22Rv1 (cell line): ENCODE measurements around the gene NTN1.

ENCODE experiments used
- H3K27ac ChIP-seq: fragments of 450-650 bp; 2 replicates; pipeline ENCODE4 v1.5.1; 2017
- ZFX ChIP-seq: fragments of 450-650 bp; IDR thresholded peaks from 2 replicates; pipeline ENCODE4 v1.6.1; 2017; ENCODE audit warnings: antibody characterized with exemption, borderline replicate concordance
- TF ChIP-seq, protein P1 (sequence below): fragments of 450-650 bp; IDR thresholded peaks from 2 replicates; pipeline ENCODE4 v1.5.1; 2017; ENCODE audit warnings: mild to moderate bottlenecking

The NTN1 gene

DNA sequence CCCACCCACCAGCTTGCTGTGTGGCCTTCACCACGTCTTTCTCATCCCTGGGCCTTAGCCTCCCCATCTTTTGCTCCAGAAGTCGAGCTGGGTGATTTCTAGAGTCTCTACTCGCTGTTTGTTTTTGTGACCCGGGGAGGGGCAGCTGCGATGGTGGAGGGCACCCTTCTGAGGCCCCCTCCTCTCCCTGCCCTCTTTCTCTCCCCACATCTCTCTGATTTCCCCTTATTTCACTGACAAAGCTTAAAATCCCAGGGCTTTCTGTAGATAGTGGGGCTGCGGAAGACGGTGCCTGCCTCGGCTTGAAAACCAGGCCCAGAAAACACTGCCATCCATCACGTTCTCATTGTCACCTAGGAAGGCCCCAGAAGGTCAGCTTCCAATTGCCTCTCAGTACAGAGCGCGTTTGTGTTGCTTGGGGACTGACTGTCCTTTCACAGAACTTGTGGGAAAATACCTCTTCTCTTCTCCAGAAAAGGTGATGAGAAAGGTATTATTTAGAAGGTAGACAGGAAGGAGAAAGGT is 95.1 kb downstream of the NTN1 start:
- H3K27ac ChIP-seq: no peak overlapping the region
- TF ChIP-seq, protein P1, sequence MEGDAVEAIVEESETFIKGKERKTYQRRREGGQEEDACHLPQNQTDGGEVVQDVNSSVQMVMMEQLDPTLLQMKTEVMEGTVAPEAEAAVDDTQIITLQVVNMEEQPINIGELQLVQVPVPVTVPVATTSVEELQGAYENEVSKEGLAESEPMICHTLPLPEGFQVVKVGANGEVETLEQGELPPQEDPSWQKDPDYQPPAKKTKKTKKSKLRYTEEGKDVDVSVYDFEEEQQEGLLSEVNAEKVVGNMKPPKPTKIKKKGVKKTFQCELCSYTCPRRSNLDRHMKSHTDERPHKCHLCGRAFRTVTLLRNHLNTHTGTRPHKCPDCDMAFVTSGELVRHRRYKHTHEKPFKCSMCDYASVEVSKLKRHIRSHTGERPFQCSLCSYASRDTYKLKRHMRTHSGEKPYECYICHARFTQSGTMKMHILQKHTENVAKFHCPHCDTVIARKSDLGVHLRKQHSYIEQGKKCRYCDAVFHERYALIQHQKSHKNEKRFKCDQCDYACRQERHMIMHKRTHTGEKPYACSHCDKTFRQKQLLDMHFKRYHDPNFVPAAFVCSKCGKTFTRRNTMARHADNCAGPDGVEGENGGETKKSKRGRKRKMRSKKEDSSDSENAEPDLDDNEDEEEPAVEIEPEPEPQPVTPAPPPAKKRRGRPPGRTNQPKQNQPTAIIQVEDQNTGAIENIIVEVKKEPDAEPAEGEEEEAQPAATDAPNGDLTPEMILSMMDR: no peak
- TF ChIP-seq ZFX: no peak

DNA sequence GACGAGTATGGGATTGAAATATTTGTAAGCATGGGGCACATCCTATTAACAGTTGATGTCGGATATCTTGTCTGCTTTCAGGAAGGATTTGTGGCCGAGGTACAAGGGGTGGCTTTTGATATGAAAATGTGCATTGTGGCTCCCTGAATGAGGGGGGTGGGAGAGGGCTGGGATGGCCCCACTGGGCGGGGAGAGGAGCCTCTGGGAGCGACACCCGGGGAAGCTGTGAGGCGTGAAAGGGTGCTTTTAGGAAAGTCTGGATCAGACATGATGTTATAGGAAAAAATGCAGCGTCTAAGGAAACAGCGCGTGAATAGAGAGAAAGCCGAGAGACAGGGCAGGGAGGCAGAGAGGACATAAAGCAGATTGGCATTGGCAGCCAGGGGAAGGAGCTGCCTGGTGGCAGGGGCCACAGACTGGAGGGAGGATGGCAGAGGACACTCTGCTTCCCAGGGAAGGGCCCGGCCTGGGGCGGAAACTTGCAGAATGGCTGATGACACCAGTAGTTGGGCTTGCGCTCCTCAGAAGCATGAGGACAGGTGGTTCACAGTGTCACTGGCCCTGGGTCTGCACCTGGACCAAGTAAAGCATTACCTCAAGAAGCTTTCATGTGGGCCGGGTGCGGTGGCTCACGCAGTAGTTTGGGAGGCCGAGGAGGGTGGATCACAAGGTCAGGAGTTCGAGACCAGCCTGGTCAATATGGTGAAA is 95.7 kb downstream of the NTN1 start:
- no peak overlapping the region for H3K27ac ChIP-seq
- TF ChIP-seq, protein P1: no peak
- TF ChIP-seq ZFX: no peak

DNA sequence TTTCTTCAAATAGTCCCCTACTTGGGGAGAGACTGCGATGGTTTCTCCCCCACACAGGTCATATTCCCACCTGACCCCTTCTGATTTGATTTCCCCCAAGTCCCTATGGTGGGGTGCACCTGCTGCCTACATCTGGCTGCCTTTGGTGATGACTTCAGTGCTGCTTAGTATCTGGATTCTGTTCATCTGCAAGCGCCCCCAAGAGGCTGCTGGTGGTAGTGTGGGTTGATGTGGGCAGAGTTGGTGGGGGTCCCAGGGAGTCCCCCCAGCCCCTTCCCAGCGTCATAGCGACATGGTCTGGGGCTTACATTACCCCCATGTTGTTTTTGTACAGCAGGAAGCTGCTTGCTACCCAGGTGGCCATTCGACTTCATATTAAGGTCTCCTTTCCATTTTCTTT is 99.2 kb downstream of the NTN1 start:
- no peak for TF ChIP-seq ZFX
- TF ChIP-seq, protein P1: peak; percentile 40

DNA sequence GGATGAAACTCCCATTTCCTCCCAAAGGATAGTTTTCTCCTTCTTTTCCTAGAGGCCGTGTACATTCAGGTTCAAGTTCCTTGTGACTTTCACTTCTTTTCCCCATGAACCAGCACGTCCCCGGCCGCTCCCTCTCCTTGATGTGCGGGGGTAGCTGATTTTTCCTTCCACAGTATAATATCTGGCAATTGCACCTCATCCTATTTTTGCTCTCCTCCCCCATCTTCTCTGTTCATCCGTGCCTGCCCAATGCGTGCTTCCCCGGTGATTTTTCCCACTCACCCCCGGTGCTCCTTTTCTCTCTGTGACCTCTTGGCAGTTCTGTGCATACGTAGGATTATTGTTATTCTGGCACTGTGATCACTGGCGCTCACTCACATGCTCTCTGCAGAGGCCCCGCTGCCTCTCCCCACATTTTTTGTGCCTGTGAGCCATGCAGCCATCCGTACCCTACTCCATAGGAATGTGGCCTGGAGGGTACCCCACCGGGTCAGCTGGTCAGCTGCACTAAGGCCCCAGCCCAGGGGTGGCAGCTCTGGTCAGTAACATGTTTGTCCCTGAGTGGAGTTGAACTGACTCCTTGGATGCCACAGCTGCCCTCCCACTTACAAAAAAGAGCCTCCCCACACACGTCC is 100.0 kb downstream of the NTN1 start:
- TF ChIP-seq ZFX: no peak
- TF ChIP-seq, protein P1: no peak
- H3K27ac ChIP-seq: no peak overlapping the region

More for the DNA sequence above, 99.2 kb downstream of the NTN1 start:
- H3K27ac ChIP-seq: no peak overlapping the region

DNA sequence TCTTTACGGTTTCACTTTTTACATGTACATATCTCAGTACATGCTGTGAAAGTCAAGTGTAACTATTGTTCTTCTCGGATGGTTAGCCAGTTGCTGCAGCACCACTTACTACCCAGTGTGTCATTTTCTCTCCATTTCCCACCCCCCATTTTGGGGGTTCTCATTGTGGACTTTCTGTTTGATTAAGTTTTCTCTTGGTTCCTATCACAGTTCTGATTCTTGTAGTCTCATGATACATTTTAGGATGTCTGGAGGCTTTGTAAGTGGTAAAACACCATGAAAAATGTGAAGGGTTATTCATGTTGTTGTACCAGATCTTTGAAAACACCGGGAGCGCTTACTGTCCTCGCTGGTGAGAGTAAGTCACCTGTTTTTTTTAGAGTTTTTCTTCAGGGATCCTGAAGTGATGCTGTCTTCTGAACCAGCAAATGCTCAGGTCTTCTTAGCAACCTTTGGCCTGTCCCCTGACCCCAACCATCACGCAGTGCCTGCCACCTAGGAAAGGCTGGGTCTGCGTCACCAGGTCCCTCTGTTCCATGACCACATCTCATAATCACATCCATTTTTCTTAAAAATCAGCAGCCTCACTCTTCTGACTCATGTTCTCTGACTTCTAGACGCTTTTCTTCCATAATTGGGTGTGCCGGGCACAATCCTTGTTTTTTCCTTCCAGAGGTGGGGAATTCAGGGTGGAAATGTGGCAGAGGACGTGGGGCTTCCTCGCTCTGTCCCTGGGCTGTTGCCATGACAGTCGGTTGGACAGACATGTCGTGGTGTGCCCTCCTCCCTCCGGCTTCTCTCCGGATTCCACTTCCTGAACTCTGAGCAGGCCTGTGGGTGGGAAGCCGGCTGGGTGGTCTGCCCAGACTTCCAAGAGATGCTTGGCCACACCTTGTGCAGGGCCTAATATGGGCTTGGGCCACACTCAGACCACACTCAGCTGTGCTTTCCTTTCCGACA is 102.6 kb downstream of the NTN1 start:
- no peak overlapping the region for H3K27ac ChIP-seq
- no peak for TF ChIP-seq ZFX
- TF ChIP-seq, protein P1: no peak

DNA sequence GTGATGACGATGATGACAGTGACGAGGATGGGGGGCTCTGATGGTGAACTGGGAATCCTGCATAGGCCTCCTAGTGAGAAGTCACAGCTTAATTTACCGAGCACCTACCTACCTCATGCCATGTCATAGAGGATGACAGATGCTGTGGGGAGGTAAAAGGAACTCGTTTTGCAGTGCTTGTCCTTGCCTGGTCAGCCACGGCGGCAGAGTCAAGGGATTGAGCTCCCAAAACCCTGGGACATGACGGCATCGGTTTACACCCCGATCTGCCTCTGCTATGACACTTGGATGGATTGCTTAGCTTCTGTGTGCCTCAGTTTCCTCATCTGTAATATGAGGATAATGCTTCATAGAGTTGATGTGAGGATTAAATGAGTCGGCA is 103.2 kb downstream of the NTN1 start:
- H3K27ac ChIP-seq: no peak overlapping the region

More for the DNA sequence above, 103.2 kb downstream of the NTN1 start:
- TF ChIP-seq, protein P1: no peak
- no peak for TF ChIP-seq ZFX
